WTC11 (cell line): ENCODE data around the gene PSMA3. TPM values are rescaled to one million over a fixed set of nuclear protein-coding genes. Genes with fewer than 3 reads are reported as not detected.
A peak's percentile ranks its signal among the peaks of the same experiment; 100 is the strongest.

Experiments
- ATAC-seq: fragments of 200-7000 bp; cut with Tn5 transposase; 2 replicates; pipeline ENCODE4 v1.10.0; 2021; ENCODE audit warnings: mild to moderate bottlenecking, moderate library complexity
- CTCF ChIA-PET: fragments of 300-600 bp; sonication (Branson Sonifier 250); formaldehyde crosslinking; loops from one replicate; lab custom pipeline; 2021; ENCODE audit warnings: antibody characterized with exemption; lab: Charles Lee
- POLR2A ChIA-PET: fragments of 350-600 bp; sonication (Branson Sonifier 250); formaldehyde crosslinking; loops from one replicate; lab custom pipeline; 2021; ENCODE audit warnings: antibody characterized with exemption; lab: Charles Lee
- DNase-seq: peaks from one replicate; pipeline ENCODE4 v3.0.0; 2021; ENCODE audit warnings: low spot score
- H3K27ac Mint-ChIP-seq: 2 replicates; pipeline ENCODE4 v1.8.0; 2021; ENCODE audit warnings: mixed read lengths
- H3K27me3 Mint-ChIP-seq: 2 replicates; pipeline ENCODE4 v1.8.0; 2021; ENCODE audit warnings: low read depth, mild to moderate bottlenecking, moderate library complexity, mixed read lengths
- H3K36me3 Mint-ChIP-seq: 2 replicates; pipeline ENCODE4 v1.8.0; 2021; ENCODE audit warnings: mixed read lengths
- H3K4me1 Mint-ChIP-seq: 2 replicates; pipeline ENCODE4 v1.8.0; 2022; ENCODE audit warnings: mixed read lengths
- H3K4me3 Mint-ChIP-seq: 2 replicates; pipeline ENCODE4 v1.8.0; 2021; ENCODE audit warnings: mild to moderate bottlenecking, moderate library complexity, mixed read lengths
- H3K9me3 Mint-ChIP-seq: 2 replicates; pipeline ENCODE4 v1.8.0; 2021; ENCODE audit warnings: mixed read lengths
- EMX1 ChIP-seq: fragments of 250-450 bp; sonication (Bioruptor Pico); IDR thresholded peaks from 2 replicates; pipeline ENCODE4 v1.8.0; 2021; ENCODE audit warnings: mild to moderate bottlenecking
- ESRRA ChIP-seq: sonication (generic); formaldehyde crosslinking; IDR thresholded peaks from 2 replicates; pipeline ENCODE4 v1.8.1; 2022; ENCODE audit warnings: mild to moderate bottlenecking, missing genetic modification reagents, borderline replicate concordance
- FOXP1 ChIP-seq: sonication (generic); formaldehyde crosslinking; IDR thresholded peaks from 2 replicates; pipeline ENCODE4 v1.8.0; 2022; ENCODE audit warnings: missing genetic modification reagents, mild to moderate bottlenecking, moderate library complexity, borderline replicate concordance
- FOXP4 ChIP-seq: sonication (generic); formaldehyde crosslinking; IDR thresholded peaks from 2 replicates; pipeline ENCODE4 v1.8.0; 2022; ENCODE audit warnings: mild to moderate bottlenecking, missing genetic modification reagents
- GTF2I ChIP-seq: fragments of 250-450 bp; sonication (Bioruptor Pico); conservative IDR thresholded peaks from 2 replicates; pipeline ENCODE4 v1.4.0; 2021; ENCODE audit warnings: mild to moderate bottlenecking
- HMGA2 ChIP-seq: fragments of 250-450 bp; sonication (Bioruptor Pico); IDR thresholded peaks from 2 replicates; pipeline ENCODE4 v1.4.0; 2021; ENCODE audit warnings: mild to moderate bottlenecking, moderate library complexity
- IRF2 ChIP-seq: sonication (generic); formaldehyde crosslinking; IDR thresholded peaks from 2 replicates; pipeline ENCODE4 v1.8.0; 2022; ENCODE audit warnings: low read depth, missing genetic modification reagents, borderline replicate concordance
- JAZF1 ChIP-seq: fragments of 250-450 bp; sonication (Bioruptor Pico); IDR thresholded peaks from 2 replicates; pipeline ENCODE4 v1.9.0; 2021; ENCODE audit warnings: moderate library complexity, mild to moderate bottlenecking, inconsistent platforms
- NFATC4 ChIP-seq: fragments of 250-450 bp; sonication (Bioruptor Pico); IDR thresholded peaks from 2 replicates; pipeline ENCODE4 v1.9.0; 2021; ENCODE audit warnings: mild to moderate bottlenecking
- PRDM15 ChIP-seq: sonication (generic); formaldehyde crosslinking; IDR thresholded peaks from 2 replicates; pipeline ENCODE4 v1.8.0; 2022; ENCODE audit warnings: missing genetic modification reagents
- PREB ChIP-seq: sonication (generic); formaldehyde crosslinking; IDR thresholded peaks from 2 replicates; pipeline ENCODE4 v1.8.1; 2022; ENCODE audit warnings: mild to moderate bottlenecking, missing genetic modification reagents, moderate library complexity, borderline replicate concordance
- RORB ChIP-seq: fragments of 250-450 bp; sonication (Bioruptor Pico); IDR thresholded peaks from 2 replicates; pipeline ENCODE4 v1.9.0; 2021; ENCODE audit warnings: mild to moderate bottlenecking
- TEAD1 ChIP-seq: sonication (generic); formaldehyde crosslinking; IDR thresholded peaks from 2 replicates; pipeline ENCODE4 v1.8.0; 2022; ENCODE audit warnings: mild to moderate bottlenecking, missing genetic modification reagents
- ZNF138 ChIP-seq: sonication (generic); formaldehyde crosslinking; conservative IDR thresholded peaks from 2 replicates; pipeline ENCODE4 v1.8.1; 2022; ENCODE audit warnings: mild to moderate bottlenecking, moderate library complexity, missing genetic modification reagents
- ZNF317 ChIP-seq: sonication (generic); formaldehyde crosslinking; IDR thresholded peaks from 2 replicates; pipeline ENCODE4 v1.8.1; 2023; ENCODE audit warnings: low read depth, mild to moderate bottlenecking, moderate library complexity, missing genetic modification reagents, borderline replicate concordance
- ZNF512 ChIP-seq: sonication (generic); formaldehyde crosslinking; IDR thresholded peaks from 2 replicates; pipeline ENCODE4 v1.8.1; 2022; ENCODE audit warnings: missing genetic modification reagents, borderline replicate concordance
- ZNF671 ChIP-seq: fragments of 250-450 bp; sonication (Bioruptor Pico); IDR thresholded peaks from 2 replicates; pipeline ENCODE4 v1.8.0; 2021; ENCODE audit warnings: mild to moderate bottlenecking
- total RNA-seq: library from RNA; stranded (reverse); gene quantifications from 3 replicates; pipeline ENCODE4 v1.2.3, GENCODE V29; 2021
- TF ChIP-seq, protein P1 (sequence below): fragments of 250-450 bp; sonication (Bioruptor Pico); IDR thresholded peaks from 2 replicates; pipeline ENCODE4 v2.1.2; 2022; ENCODE audit warnings: mild to moderate bottlenecking, moderate library complexity
- TF ChIP-seq, protein P2 (sequence below): sonication (generic); formaldehyde crosslinking; IDR thresholded peaks from 2 replicates; pipeline ENCODE4 v1.8.0; 2022; ENCODE audit warnings: mild to moderate bottlenecking, missing genetic modification reagents
- TF ChIP-seq, protein P3 (sequence below): sonication (generic); formaldehyde crosslinking; IDR thresholded peaks from 2 replicates; pipeline ENCODE4 v1.8.1; 2022; ENCODE audit warnings: mild to moderate bottlenecking, moderate library complexity, missing genetic modification reagents
- TF ChIP-seq, protein P4 (sequence below): sonication (generic); formaldehyde crosslinking; IDR thresholded peaks from 2 replicates; pipeline ENCODE4 v1.8.0; 2022; ENCODE audit warnings: mild to moderate bottlenecking, missing genetic modification reagents

The PSMA3 gene
- total RNA-seq, 1 experiment from 2014 or later: 286 TPM

DNA sequence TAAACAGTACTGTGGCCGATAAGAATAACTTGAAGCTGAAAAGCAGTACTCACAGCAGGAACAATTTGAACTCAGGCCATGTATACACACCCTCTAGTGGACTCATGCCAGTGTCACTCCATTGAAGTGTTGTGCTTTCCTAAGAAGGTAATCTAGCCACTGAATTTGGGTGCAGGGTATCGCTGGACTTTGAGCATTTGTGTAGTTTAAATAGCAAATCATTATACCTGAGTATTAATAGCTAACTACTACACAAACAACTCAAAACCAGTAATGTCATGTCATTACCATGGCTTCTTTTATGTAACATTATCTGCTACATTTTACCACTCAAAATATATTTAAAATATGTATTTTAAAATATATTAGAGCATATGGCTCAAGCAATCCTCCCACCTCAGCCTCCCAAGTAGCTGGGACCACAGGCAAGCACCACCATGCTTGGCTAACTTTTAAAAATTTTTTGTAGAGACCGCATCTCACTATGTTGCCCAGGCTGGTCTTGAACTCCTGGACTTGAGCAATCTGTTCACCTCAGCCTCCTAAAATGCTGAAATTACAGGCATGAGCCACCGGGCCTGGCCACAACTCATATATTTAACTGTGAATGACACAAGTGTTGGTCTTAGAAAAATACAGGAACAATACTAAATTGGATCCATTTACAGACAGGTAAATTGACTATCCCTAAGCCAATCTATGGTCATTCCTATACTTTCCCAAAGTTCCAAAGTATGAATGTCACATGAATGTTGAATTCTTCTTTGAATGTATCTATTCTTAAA, 28.1 kb downstream of the PSMA3 start:
- no peaks in the 10 kb centered on the region for H3K4me1 Mint-ChIP-seq
- peak; percentile 60 for ATAC-seq
- H3K27ac Mint-ChIP-seq: no peak overlapping the region
- CTCF ChIA-PET: interaction anchor here (1.4 kb wide), 1 partner anchor 123 kb away, joined by 3 read pairs; the partner anchor contains the start of gene TOMM20L
- H3K27me3 Mint-ChIP-seq: no peaks in the 10 kb centered on the region
- TF ChIP-seq FOXP1 (CRISPR knock-in tag) (no peak), ZNF317 (CRISPR knock-in tag) (no peak), IRF2 (CRISPR knock-in tag) (no peak), ESRRA (no peak), NFATC4 (no peak), RORB (CRISPR knock-in tag) (no peak), TEAD1 (CRISPR knock-in tag) (no peak), PRDM15 (CRISPR knock-in tag) (no peak), EMX1 (no peak)
- TF ChIP-seq, protein P1, sequence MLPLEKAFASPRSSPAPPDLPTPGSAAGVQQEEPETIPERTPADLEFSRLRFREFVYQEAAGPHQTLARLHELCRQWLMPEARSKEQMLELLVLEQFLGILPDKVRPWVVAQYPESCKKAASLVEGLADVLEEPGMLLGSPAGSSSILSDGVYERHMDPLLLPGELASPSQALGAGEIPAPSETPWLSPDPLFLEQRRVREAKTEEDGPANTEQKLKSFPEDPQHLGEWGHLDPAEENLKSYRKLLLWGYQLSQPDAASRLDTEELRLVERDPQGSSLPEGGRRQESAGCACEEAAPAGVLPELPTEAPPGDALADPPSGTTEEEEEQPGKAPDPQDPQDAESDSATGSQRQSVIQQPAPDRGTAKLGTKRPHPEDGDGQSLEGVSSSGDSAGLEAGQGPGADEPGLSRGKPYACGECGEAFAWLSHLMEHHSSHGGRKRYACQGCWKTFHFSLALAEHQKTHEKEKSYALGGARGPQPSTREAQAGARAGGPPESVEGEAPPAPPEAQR (CRISPR knock-in tag): no peak
- TF ChIP-seq, protein P2, sequence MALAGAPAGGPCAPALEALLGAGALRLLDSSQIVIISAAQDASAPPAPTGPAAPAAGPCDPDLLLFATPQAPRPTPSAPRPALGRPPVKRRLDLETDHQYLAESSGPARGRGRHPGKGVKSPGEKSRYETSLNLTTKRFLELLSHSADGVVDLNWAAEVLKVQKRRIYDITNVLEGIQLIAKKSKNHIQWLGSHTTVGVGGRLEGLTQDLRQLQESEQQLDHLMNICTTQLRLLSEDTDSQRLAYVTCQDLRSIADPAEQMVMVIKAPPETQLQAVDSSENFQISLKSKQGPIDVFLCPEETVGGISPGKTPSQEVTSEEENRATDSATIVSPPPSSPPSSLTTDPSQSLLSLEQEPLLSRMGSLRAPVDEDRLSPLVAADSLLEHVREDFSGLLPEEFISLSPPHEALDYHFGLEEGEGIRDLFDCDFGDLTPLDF (CRISPR knock-in tag): no peak
- TF ChIP-seq, all 79 proteins: peak for 0
- POLR2A ChIA-PET: no interaction called here
- no peak for DNase-seq
- Mint-ChIP-seq H3K9me3 (no peaks in the 10 kb centered on the region), H3K36me3 (peaks cover 57% of the 10 kb centered on the region), H3K4me3 (no peak overlapping the region)

GRCh38 chr14:58274881-58275280, 30.2 kb downstream of the PSMA3 start:
- DNase-seq (no peak), ATAC-seq (no peak)
- no peaks in the 10 kb centered on the region for H3K9me3 Mint-ChIP-seq
- no peaks in the 10 kb centered on the region for H3K4me1 Mint-ChIP-seq
- CTCF ChIA-PET: no interaction called here
- POLR2A ChIA-PET: interaction anchor here (0.6 kb wide), 1 partner anchor 34 kb away, joined by 3 read pairs; no protein-coding TSS in a partner anchor
- peaks cover 43% of the 10 kb centered on the region for H3K36me3 Mint-ChIP-seq
- no peak overlapping the region for H3K4me3 Mint-ChIP-seq
- no peaks in the 10 kb centered on the region for H3K27me3 Mint-ChIP-seq
- peak overlapping the region; percentile 71; the same call in 1 of the 2 replicates for H3K27ac Mint-ChIP-seq
- TF ChIP-seq GTF2I (CRISPR knock-in tag) (no peak), HMGA2 (CRISPR knock-in tag) (no peak), FOXP1 (CRISPR knock-in tag) (no peak), ZNF512 (CRISPR knock-in tag) (no peak), ZNF138 (CRISPR knock-in tag) (no peak), FOXP4 (CRISPR knock-in tag) (no peak), ZNF671 (CRISPR knock-in tag) (no peak), IRF2 (CRISPR knock-in tag) (no peak), JAZF1 (CRISPR knock-in tag) (no peak), PREB (CRISPR knock-in tag) (no peak)
- TF ChIP-seq, protein P3, sequence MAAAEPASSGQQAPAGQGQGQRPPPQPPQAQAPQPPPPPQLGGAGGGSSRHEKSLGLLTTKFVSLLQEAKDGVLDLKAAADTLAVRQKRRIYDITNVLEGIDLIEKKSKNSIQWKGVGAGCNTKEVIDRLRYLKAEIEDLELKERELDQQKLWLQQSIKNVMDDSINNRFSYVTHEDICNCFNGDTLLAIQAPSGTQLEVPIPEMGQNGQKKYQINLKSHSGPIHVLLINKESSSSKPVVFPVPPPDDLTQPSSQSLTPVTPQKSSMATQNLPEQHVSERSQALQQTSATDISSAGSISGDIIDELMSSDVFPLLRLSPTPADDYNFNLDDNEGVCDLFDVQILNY (CRISPR knock-in tag): no peak
- TF ChIP-seq, protein P4, sequence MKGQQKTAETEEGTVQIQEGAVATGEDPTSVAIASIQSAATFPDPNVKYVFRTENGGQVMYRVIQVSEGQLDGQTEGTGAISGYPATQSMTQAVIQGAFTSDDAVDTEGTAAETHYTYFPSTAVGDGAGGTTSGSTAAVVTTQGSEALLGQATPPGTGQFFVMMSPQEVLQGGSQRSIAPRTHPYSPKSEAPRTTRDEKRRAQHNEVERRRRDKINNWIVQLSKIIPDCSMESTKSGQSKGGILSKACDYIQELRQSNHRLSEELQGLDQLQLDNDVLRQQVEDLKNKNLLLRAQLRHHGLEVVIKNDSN (CRISPR knock-in tag): no peak
